RKO (cell line): ENCODE data around the gene CPTP.

Experiments
- DNase-seq: peaks from one replicate; pipeline ENCODE4 v3.0.0-alpha.2; 2016; ENCODE audit warnings: low spot score

CPTP gene

DNA sequence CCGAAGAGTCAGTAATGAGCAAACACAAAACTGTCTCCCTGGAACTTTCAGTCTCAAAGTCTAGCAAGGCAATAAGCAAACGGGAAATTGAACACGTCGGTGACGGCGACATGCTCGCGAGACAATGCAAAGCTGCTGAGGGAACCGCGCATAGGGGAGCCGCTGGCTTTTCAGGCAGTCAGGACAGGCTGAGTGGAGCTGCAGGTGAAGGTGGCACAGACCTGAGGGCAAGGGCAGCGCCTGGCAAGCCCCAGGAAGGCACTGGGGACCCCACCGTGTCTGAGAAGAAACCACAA, 5.0 kb upstream of the CPTP start:
- no peak for DNase-seq

GRCh38 chr1:1320666-1321448, 3.7 kb upstream of the CPTP start:
- no peak for DNase-seq

- DNase-seq: no peak
Measured at GRCh38 chr1:1321477-1321876, 3.1 kb upstream of the CPTP start.

DNA sequence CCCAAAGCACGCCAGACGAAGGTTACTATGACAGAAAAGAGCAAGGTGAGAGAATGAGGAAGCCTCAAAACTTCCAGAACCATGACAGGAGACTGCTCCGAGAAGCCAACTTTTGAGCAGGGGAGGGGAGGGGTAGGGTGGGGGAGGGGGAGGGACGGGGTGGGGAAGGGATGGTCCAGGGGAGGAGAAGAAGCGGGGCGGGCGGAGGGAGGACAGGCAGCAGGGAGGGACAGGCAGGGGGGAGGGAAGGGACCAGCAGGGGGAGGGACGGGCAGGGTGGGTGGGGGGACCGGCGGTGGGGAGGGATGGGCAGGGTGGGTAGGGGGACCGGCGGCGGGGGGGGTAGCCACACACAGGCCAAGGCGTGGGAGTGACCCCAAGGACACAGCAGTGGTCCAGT, 2.2 kb upstream of the CPTP start:
- no peak for DNase-seq

GRCh38 chr1:1322952-1323351, 1.6 kb upstream of the CPTP start:
- DNase-seq: no peak

DNA sequence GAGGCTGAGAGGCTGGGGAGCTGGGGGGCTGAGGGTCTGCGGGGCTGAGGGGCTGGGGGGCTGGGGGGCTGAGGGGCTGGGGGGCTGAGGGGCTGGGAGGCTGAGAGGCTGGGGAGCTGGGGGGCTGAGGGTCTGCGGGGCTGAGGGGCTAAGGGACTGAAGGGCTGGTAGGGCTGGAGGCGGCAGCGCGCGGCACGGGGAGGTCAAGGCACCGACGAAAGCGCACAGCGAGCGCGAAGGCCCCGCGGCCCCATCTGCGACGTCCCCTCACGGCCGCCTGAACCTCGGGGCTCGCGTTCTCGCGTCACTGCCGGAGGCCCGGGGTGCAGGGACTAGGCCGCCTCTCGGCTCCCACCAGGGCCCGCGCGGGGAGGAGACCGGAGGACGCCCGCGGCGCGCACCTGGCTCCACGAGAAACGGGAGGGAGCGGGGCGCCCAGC, 498 bp upstream of the CPTP start:
- peak; percentile 54 for DNase-seq

DNA sequence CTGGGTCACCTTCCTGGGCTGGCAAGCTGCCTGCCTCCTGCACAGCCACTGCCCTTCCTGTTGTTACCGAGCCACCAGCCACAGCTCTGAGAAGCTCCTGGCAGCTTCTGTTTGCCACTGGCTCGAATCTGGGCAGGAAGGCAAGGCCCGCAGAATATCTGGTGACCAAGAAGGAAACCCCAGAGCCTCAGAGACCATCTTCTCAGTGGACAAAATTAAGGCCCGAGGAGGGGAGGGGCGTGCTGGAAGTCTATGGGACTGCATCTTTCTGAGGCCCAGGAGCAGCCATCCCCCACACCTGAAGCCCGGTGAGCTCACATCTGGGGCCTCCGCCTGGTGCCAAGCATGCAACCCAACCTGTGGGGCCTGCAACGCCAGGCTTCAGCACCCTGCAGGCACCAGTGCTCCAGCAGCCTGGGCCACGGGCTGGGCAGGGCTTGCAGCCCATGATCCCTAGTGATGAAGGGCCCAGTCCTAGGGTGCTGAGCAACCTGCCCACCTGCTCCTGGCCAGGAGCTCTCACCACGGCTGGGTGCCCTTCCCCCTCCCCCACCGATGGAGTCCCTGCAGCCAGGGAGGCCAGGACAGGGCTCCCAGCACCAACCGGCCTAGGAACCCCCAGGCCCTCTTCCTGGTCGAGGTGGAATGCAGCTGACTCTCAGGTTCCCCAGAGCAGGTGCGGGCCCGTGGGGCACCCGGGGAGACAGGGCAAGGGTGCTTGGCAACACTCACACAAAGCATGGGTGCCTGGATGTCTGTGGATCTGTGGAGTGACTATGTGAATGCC, 879 bp downstream of the CPTP start:
- DNase-seq: peak; percentile 38

- DNase-seq: no peak
Measured at GRCh38 chr1:1326075-1326605, 1.5 kb downstream of the CPTP start.

GRCh38 chr1:1327291-1327690, 2.7 kb downstream of the CPTP start:
- no peak for DNase-seq

- DNase-seq: no peak
Measured at GRCh38 chr1:1328254-1328653, 3.7 kb downstream of the CPTP start.

DNA sequence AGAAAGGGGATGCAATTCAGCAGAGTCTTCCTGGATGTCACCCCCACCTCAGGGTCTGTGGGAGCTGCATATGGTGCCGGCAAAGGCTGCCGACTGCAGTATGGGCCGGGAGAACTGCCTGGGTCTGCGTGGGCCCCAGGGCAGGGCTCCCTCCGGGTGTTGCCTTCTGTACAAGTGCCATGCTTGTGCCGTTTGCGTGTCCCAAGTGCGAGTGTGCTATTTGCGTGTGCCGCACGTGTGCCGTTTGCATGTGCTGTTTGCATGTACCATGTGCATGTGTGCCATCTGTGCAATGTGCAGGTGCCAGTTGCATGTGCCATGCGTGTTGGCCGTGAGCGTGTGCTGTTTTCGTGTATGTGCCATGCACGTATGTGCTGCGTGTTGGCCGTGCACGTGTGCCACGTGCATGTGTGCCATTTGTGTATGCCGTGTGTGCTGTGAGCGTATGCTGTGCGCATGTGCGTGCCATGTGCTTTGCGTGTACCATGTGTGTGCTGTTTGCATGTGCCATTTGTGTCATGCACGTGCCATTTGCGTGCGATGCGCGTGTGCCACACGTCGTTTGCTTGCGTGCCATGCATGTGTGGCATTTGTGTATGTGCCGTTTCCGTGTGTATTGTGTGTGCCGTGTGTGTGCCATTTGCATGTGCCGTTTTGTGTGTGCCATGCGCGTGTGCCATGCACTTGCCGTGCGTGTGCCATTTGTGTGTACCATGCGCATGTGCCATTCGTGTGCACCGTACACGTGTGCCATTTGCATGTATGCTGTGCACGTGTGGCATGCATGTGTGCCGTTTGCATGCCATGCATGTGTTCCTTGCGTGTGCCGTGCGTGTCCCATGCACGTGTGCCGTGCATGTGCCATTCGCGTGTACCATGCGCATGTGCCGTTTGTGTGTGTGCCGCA, 5.0 kb downstream of the CPTP start:
- no peak for DNase-seq

GRCh38 chr1:1330366-1331067, 5.9 kb downstream of the CPTP start:
- DNase-seq: no peak

DNA sequence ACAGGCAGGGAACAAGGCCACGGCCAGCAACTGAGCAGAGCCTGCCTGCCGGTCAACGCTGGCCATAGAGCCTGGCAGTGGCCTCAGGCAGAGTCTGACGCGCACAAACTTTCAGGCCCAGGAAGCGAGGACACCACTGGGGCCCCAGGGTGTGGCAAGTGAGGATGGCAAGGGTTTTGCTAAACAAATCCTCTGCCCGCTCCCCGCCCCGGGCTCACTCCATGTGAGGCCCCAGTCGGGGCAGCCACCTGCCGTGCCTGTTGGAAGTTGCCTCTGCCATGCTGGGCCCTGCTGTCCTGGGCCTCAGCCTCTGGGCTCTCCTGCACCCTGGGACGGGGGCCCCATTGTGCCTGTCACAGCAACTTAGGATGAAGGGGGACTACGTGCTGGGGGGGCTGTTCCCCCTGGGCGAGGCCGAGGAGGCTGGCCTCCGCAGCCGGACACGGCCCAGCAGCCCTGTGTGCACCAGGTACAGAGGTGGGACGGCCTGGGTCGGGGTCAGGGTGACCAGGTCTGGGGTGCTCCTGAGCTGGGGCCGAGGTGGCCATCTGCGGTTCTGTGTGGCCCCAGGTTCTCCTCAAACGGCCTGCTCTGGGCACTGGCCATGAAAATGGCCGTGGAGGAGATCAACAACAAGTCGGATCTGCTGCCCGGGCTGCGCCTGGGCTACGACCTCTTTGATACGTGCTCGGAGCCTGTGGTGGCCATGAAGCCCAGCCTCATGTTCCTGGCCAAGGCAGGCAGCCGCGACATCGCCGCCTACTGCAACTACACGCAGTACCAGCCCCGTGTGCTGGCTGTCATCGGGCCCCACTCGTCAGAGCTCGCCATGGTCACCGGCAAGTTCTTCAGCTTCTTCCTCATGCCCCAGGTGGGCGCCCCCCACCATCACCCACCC, 6.7 kb downstream of the CPTP start, which contains the start of gene TAS1R3:
TAS1R3 (plus strand) TSS at position 213 of the 898 bp plus-strand sequence; CDS start at position 279, 66 bp downstream.
- DNase-seq: no peak

DNA sequence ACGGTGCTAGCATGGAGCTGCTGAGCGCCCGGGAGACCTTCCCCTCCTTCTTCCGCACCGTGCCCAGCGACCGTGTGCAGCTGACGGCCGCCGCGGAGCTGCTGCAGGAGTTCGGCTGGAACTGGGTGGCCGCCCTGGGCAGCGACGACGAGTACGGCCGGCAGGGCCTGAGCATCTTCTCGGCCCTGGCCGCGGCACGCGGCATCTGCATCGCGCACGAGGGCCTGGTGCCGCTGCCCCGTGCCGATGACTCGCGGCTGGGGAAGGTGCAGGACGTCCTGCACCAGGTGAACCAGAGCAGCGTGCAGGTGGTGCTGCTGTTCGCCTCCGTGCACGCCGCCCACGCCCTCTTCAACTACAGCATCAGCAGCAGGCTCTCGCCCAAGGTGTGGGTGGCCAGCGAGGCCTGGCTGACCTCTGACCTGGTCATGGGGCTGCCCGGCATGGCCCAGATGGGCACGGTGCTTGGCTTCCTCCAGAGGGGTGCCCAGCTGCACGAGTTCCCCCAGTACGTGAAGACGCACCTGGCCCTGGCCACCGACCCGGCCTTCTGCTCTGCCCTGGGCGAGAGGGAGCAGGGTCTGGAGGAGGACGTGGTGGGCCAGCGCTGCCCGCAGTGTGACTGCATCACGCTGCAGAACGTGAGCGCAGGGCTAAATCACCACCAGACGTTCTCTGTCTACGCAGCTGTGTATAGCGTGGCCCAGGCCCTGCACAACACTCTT, 7.6 kb downstream of the CPTP start:
- DNase-seq: no peak

DNA sequence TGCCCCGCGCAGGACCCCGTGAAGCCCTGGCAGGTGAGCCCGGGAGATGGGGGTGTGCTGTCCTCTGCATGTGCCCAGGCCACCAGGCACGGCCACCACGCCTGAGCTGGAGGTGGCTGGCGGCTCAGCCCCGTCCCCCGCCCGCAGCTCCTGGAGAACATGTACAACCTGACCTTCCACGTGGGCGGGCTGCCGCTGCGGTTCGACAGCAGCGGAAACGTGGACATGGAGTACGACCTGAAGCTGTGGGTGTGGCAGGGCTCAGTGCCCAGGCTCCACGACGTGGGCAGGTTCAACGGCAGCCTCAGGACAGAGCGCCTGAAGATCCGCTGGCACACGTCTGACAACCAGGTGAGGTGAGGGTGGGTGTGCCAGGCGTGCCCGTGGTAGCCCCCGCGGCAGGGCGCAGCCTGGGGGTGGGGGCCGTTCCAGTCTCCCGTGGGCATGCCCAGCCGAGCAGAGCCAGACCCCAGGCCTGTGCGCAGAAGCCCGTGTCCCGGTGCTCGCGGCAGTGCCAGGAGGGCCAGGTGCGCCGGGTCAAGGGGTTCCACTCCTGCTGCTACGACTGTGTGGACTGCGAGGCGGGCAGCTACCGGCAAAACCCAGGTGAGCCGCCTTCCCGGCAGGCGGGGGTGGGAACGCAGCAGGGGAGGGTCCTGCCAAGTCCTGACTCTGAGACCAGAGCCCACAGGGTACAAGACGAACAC, 8.3 kb downstream of the CPTP start:
- no peak for DNase-seq

GRCh38 chr1:1333551-1334241, 9.1 kb downstream of the CPTP start:
- no peak for DNase-seq

- no peak for DNase-seq
Measured at GRCh38 chr1:1334835-1335234, 10.2 kb downstream of the CPTP start.

GRCh38 chr1:1335283-1335682, 10.7 kb downstream of the CPTP start:
- DNase-seq: no peak
